IMR-90 (cell line): ENCODE measurements around the gene CDC42BPG. TPM values are rescaled to one million over a fixed set of nuclear protein-coding genes. Genes with fewer than 3 reads are reported as not detected.

ENCODE experiments used
- ATAC-seq: fragments of 200-7000 bp; cut with Tn5 transposase; 2 replicates; pipeline ENCODE4 v1.9.1; 2020; ENCODE audit warnings: low read depth, mild to moderate bottlenecking, moderate library complexity
- BruUV-seq: library from RNA; stranded (reverse); fragments of 400-500 nt; replicated peaks from 2 replicates; lab custom pipeline; 2021; lab: Mats Ljungman, UMichigan
- CTCF ChIA-PET: fragments of 300-600 bp; formaldehyde crosslinking; extraction: SDS; loops from one replicate; lab custom pipeline; 2021; ENCODE audit warnings: antibody characterized with exemption; lab: Yijun Ruan, JAX
- POLR2A ChIA-PET: fragments of 300-600 bp; sonication (Branson Sonifier 250); formaldehyde crosslinking; loops from one replicate; lab custom pipeline; 2022; ENCODE audit warnings: antibody characterized with exemption; ENCODE audit not compliant: unreplicated experiment; lab: Charles Lee
- DNase-seq: peaks from one replicate; pipeline ENCODE4 v3.0.0; 2013
- H2AFZ ChIP-seq: replicated peaks from 2 replicates; pipeline ENCODE3; 2013; ENCODE audit warnings: low read length, mild to moderate bottlenecking; ENCODE audit not compliant: poor library complexity
- H2AK5ac ChIP-seq: 2 replicates; pipeline ENCODE4 v1.6.1; 2013; ENCODE audit warnings: low read depth, low read length, inconsistent platforms
- H2AK9ac ChIP-seq: replicated peaks from 2 replicates; pipeline ENCODE3; 2013; ENCODE audit warnings: mild to moderate bottlenecking, low read depth, low read length, moderate library complexity; ENCODE audit not compliant: poor library complexity
- H2BK120ac ChIP-seq: 2 replicates; pipeline ENCODE4 v1.6.1; 2013; ENCODE audit warnings: low read depth, low read length, inconsistent platforms
- H2BK15ac ChIP-seq: 3 replicates; pipeline ENCODE4 v1.6.1; 2013; ENCODE audit warnings: low read depth, low read length, inconsistent platforms
- H2BK20ac ChIP-seq: 2 replicates; pipeline ENCODE4 v1.6.1; 2013; ENCODE audit warnings: low read depth, mild to moderate bottlenecking, inconsistent platforms, low read length, moderate library complexity
- H2BK5ac ChIP-seq: 2 replicates; pipeline ENCODE4 v1.6.1; 2013; ENCODE audit warnings: mild to moderate bottlenecking, low read depth, low read length, inconsistent platforms; ENCODE audit not compliant: poor library complexity, severe bottlenecking
- H3K14ac ChIP-seq: replicated peaks from 2 replicates; pipeline ENCODE4 v1.6.1; 2013; ENCODE audit warnings: low read depth, low read length, inconsistent platforms
- H3K18ac ChIP-seq: 2 replicates; pipeline ENCODE4 v1.6.1; 2013; ENCODE audit warnings: low read depth, low read length, control low read depth
- H3K23ac ChIP-seq: 2 replicates; pipeline ENCODE4 v1.6.1; 2013; ENCODE audit warnings: low read depth, low read length, inconsistent platforms
- H3K27ac ChIP-seq: 2 replicates; pipeline ENCODE4 v1.5.1; 2013; ENCODE audit warnings: mild to moderate bottlenecking, control low read depth, low read length; ENCODE audit not compliant: insufficient read depth
- H3K27me3 ChIP-seq: 2 replicates; pipeline ENCODE4 v1.6.1; 2013; ENCODE audit warnings: low read length; ENCODE audit not compliant: control insufficient read depth, insufficient read depth
- H3K36me3 ChIP-seq: 2 replicates; pipeline ENCODE4 v1.6.1; 2013; ENCODE audit warnings: low read length, mixed read lengths; ENCODE audit not compliant: control insufficient read depth, insufficient read depth
- H3K4ac ChIP-seq: 2 replicates; pipeline ENCODE4 v1.6.1; 2013; ENCODE audit warnings: low read depth, low read length, inconsistent platforms
- H3K4me1 ChIP-seq: 2 replicates; pipeline ENCODE4 v1.6.1; 2013; ENCODE audit warnings: low read length, mixed read lengths; ENCODE audit not compliant: control insufficient read depth, insufficient read depth
- H3K4me2 ChIP-seq: 2 replicates; pipeline ENCODE4 v1.6.1; 2013; ENCODE audit warnings: low read depth, mild to moderate bottlenecking, control low read depth, low read length, moderate library complexity
- H3K4me3 ChIP-seq: 2 replicates; pipeline ENCODE4 v1.5.1; 2013; ENCODE audit warnings: low read depth, mild to moderate bottlenecking, control low read depth, low read length, moderate library complexity; ENCODE audit not compliant: insufficient read depth
- H3K56ac ChIP-seq: 2 replicates; pipeline ENCODE4 v1.6.1; 2013; ENCODE audit warnings: low read length, inconsistent platforms; ENCODE audit not compliant: insufficient read depth; ENCODE audit errors: extremely low read depth
- H3K79me1 ChIP-seq, 2 experiments: 2 replicates each; pipeline ENCODE4 v1.6.1; 2013; ENCODE audit warnings: low read length in 2 of 2, inconsistent platforms in 1 of 2, low read depth in 1 of 2
- H3K9ac ChIP-seq: 2 replicates; pipeline ENCODE4 v1.6.1; 2013; ENCODE audit warnings: low read depth, low read length, control low read depth
- H3K9me1 ChIP-seq: 2 replicates; pipeline ENCODE4 v1.6.1; 2013; ENCODE audit warnings: low read length, inconsistent platforms; ENCODE audit not compliant: insufficient read depth
- H3K9me3 ChIP-seq: 2 replicates; pipeline ENCODE4 v1.6.1; 2013; ENCODE audit warnings: low read length; ENCODE audit not compliant: control insufficient read depth, insufficient read depth
- H4K20me1 ChIP-seq: 2 replicates; pipeline ENCODE4 v1.6.1; 2013; ENCODE audit warnings: low read length, inconsistent platforms; ENCODE audit not compliant: insufficient read depth
- H4K5ac ChIP-seq: 2 replicates; pipeline ENCODE4 v1.6.1; 2013; ENCODE audit warnings: mild to moderate bottlenecking, low read depth, low read length, control low read depth
- H4K8ac ChIP-seq, 2 experiments: 2 replicates each; pipeline ENCODE4 v1.6.1; 2013; ENCODE audit warnings: low read depth in 2 of 2, low read length in 2 of 2, control low read depth in 1 of 2, inconsistent platforms in 1 of 2
- H4K91ac ChIP-seq: 2 replicates; pipeline ENCODE4 v1.6.1; 2013; ENCODE audit warnings: low read depth, low read length, inconsistent platforms; ENCODE audit not compliant: insufficient read depth
- MAFK ChIP-seq: IDR thresholded peaks from 2 replicates; pipeline ENCODE4 v1.6.1; 2012; ENCODE audit warnings: low read depth, low read length, improper control_type of control experiment
- POLR2A ChIP-seq: IDR thresholded peaks from 2 replicates; pipeline ENCODE4 v1.6.1; 2012; ENCODE audit warnings: mild to moderate bottlenecking, low read depth, low read length
- WGBS, 2 experiments: methylation state at CpG; one replicate each; pipeline versions ENCODE4 v1.1.5 to v1.1.7; 2013; ENCODE audit warnings: missing lambda C conversion rate in 2 of 2; ENCODE audit not compliant: insufficient read length in 1 of 2; ENCODE audit errors: extremely low coverage in 2 of 2; 5-methylcytosine and 5-hydroxymethylcytosine counted together
- dilution Hi-C: fragments of 300-500 bp; cut with HindIII; formaldehyde crosslinking; loops from one replicate; pipeline ENCODE4 v1.14.3; 2018; ENCODE audit warnings: low sequenced_read_pairs; ENCODE audit not compliant: unreplicated experiment
- in situ Hi-C: fragments of 300-500 bp; cut with MboI; formaldehyde crosslinking; loops from 3 replicates; pipeline ENCODE4 v1.14.3; 2019; ENCODE audit warnings: low sequenced_read_pairs, inconsistent platforms, mixed read lengths
- intact Hi-C: fragments of 100-400 bp; cut with micrococcal nuclease; formaldehyde crosslinking; loops from 2 replicates; pipeline ENCODE4 v1.10.0; 2022
- polyA plus RNA-seq, 3 experiments: library from polyadenylated mRNA; depleted of rRNA; stranded (reverse); fragments of >200 nt; gene quantifications; 2 replicates each; pipeline ENCODE4 v1.2.3, GENCODE V29; 2012; ENCODE audit warnings: low replicate concordance in 1 of 3
- total RNA-seq: library from RNA; depleted of rRNA; stranded (reverse); fragments of >200 nt; gene quantifications from 2 replicates; pipeline ENCODE4 v1.2.3, GENCODE V29; 2012

CDC42BPG gene
- total and polyA plus RNA-seq, 2 of the 4 experiments (the other 2 are of a cell fraction), result under 0.01 to 0.12 TPM

DNA sequence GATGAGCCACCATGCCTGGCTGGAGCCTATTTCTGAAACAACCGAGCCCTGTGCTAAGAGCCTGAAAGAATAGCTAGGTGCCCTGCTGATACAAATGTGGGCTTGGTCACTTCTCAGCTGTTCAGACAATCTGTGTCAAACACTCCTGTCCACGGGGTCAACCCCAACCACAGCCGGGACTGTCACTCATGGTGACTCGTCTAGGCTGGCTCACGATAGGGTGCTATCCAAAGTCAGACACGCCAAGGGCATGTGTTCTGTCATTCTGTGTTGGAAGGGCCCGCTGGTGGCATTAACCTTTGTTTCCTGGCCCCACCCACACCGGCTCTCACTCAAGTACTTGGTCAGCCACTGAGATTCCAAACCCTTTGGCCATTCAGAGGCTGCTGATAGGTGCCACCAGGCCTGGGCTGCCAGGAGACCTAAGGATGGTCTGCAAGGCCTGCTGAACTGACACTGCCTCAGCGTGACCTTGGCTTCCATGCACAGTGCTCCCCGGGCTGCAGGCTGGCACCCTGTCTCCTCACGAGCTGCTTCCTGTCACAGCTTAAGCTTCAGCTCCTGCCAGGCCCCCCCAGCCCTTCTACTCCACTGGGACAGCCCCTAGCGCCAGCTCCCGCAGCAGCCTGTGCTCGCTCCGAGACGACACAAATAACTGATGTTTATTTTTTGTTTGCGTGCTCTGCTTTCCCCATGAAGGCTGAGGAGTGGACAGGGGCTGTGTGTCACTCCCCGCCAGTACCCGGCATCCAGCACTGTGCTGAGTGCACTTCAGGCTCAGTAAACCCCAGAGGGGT, 14.2 kb upstream of the CDC42BPG start (continued):
- TF ChIP-seq POLR2A, result no peak

GRCh38 chr11:64857485-64857884, 13.0 kb upstream of the CDC42BPG start:
- peak overlapping the region; percentile 3; the same call in 1 of the 2 replicates for H3K14ac ChIP-seq
- in situ Hi-C loops (no loop called here), intact Hi-C loops (no loop called here), dilution Hi-C loops (no loop called here)
- no peak overlapping the region for H3K4me2 ChIP-seq
- POLR2A ChIA-PET, result no interaction called here
- H2BK120ac ChIP-seq, result peak overlapping the region; percentile 5; the same call in 1 of the 2 replicates
- peaks cover 28% of the 10 kb centered on the region for H3K9me1 ChIP-seq
- no peak overlapping the region for H3K18ac ChIP-seq
- peak overlapping the region; percentile 9; the same call in 1 of the 3 replicates for H2BK15ac ChIP-seq
- H3K9ac ChIP-seq, result no peak overlapping the region
- no peak overlapping the region for H3K4me3 ChIP-seq
- no peak overlapping the region for H2BK20ac ChIP-seq
- no peaks in the 10 kb centered on the region for H3K9me3 ChIP-seq
- H2AK9ac ChIP-seq, result peak overlapping the region; percentile 6
- DNase-seq, result no peak
- H2AK5ac ChIP-seq, result peak overlapping the region; percentile 47
- TF ChIP-seq MAFK, result no peak
- peaks cover 33 to 85% of the 10 kb centered on the region in 2 experiments for H3K79me1 ChIP-seq
- H3K27me3 ChIP-seq, result no peaks in the 10 kb centered on the region
- H3K27ac ChIP-seq, result peak overlapping the region; percentile 19; the same call in 1 of the 2 replicates
- no peak overlapping the region for H4K91ac ChIP-seq
- H3K36me3 ChIP-seq, result peaks cover 52% of the 10 kb centered on the region
- no TSS peak for BruUV-seq
- H3K56ac ChIP-seq, result no peak overlapping the region
- H3K23ac ChIP-seq, result no peak overlapping the region; the same call in 1 of the 2 replicates
- WGBS, 2 experiments, result 100% methylated on average over 1 of the region's 6 CpGs; no CpG with 5 or more reads in 1 of the 2 experiments
- H3K4ac ChIP-seq, result peak overlapping the region; percentile 11; the same call in 1 of the 2 replicates
- H4K20me1 ChIP-seq, result peaks cover 11% of the 10 kb centered on the region
- CTCF ChIA-PET, result no interaction called here
- H4K8ac ChIP-seq, result peak overlapping the region in 1 of 2 experiments; percentile 8; a peak in 1 of 4 replicates
- peaks cover 29% of the 10 kb centered on the region for H3K4me1 ChIP-seq
- no peak overlapping the region for H2AFZ ChIP-seq
- ATAC-seq, result no peak
- no peak overlapping the region for H4K5ac ChIP-seq
- H2BK5ac ChIP-seq, result no peak overlapping the region
